GM19397 (cell line): Measurements from ENCODE around the gene DCLK1.
"Not testable (repeated sequence)": the region's sequence is repeated elsewhere in the genome, so short reads cannot be mapped to it uniquely, and the experiment has no call there.

ENCODE experiments used
- ATAC-seq: cut with Tn5 transposase; IDR thresholded peaks from one replicate; pipeline ENCODE4 v1.9.1; 2021; ENCODE audit warnings: mild to moderate bottlenecking, moderate library complexity; ENCODE audit not compliant: unreplicated experiment

Gene DCLK1

GRCh38 chr13:35988648-35989081, 142.5 kb downstream of the DCLK1 start:
- no peak for ATAC-seq

GRCh38 chr13:35987572-35988513, 143.3 kb downstream of the DCLK1 start:
- no peak for ATAC-seq

- no peak for ATAC-seq
These were observed 146.3 kb downstream of the DCLK1 start for GRCh38 chr13:35984776-35985453.

- no peak for ATAC-seq
These were observed 146.9 kb downstream of the DCLK1 start for GRCh38 chr13:35984287-35984686.

GRCh38 chr13:35983703-35984102, 147.5 kb downstream of the DCLK1 start:
- ATAC-seq: not testable (repeated sequence)

GRCh38 chr13:35983206-35983605, 148.0 kb downstream of the DCLK1 start:
- no peak for ATAC-seq

- ATAC-seq: no peak
These were observed 151.7 kb downstream of the DCLK1 start for GRCh38 chr13:35979361-35979951.

GRCh38 chr13:35978607-35979316, 152.4 kb downstream of the DCLK1 start:
- no peak for ATAC-seq

- no peak for ATAC-seq
These were observed 154.1 kb downstream of the DCLK1 start for GRCh38 chr13:35977060-35977459.

- no peak for ATAC-seq
These were observed 155.1 kb downstream of the DCLK1 start for GRCh38 chr13:35976126-35976525.

- not testable (repeated sequence) for ATAC-seq
These were observed 164.2 kb downstream of the DCLK1 start for GRCh38 chr13:35966951-35967350.

- ATAC-seq: no peak
These were observed 165.2 kb downstream of the DCLK1 start for GRCh38 chr13:35966024-35966423.

- no peak for ATAC-seq
These were observed 165.8 kb downstream of the DCLK1 start for GRCh38 chr13:35965226-35965927.

GRCh38 chr13:35964863-35965180, 166.4 kb downstream of the DCLK1 start:
- no peak for ATAC-seq

GRCh38 chr13:35964011-35964862, 166.9 kb downstream of the DCLK1 start:
- no peak for ATAC-seq

- no peak for ATAC-seq
These were observed 169.5 kb downstream of the DCLK1 start for GRCh38 chr13:35961461-35962220.

- ATAC-seq: no peak
These were observed 170.2 kb downstream of the DCLK1 start for GRCh38 chr13:35961002-35961401.

- no peak for ATAC-seq
These were observed 173.2 kb downstream of the DCLK1 start for GRCh38 chr13:35957996-35958395.

- ATAC-seq: no peak
These were observed 173.9 kb downstream of the DCLK1 start for GRCh38 chr13:35957241-35957731.
